Nephron progenitor cell (in vitro differentiated cells): ENCODE measurements around the gene NPC1.
A peak's percentile ranks its signal among the peaks of the same experiment; 100 is the strongest.
"Not testable (repeated sequence)": the region's sequence is repeated elsewhere in the genome, so short reads cannot be mapped to it uniquely, and the experiment has no call there.

ENCODE experiments used
- DNase-seq: peaks from one replicate; pipeline ENCODE4 v3.0.0; 2021
- H3K27ac Mint-ChIP-seq: 2 replicates; pipeline ENCODE4 v1.8.0; 2021; ENCODE audit warnings: mild to moderate bottlenecking, moderate library complexity, mixed read lengths
- H3K27me3 Mint-ChIP-seq: 2 replicates; pipeline ENCODE4 v1.8.0; 2021; ENCODE audit warnings: mild to moderate bottlenecking, low read depth, mixed read lengths; ENCODE audit not compliant: poor library complexity
- H3K36me3 Mint-ChIP-seq: 2 replicates; pipeline ENCODE4 v1.8.0; 2021; ENCODE audit warnings: low read depth, mixed read lengths
- H3K4me1 Mint-ChIP-seq: 2 replicates; pipeline ENCODE4 v1.8.0; 2021; ENCODE audit warnings: mixed read lengths
- H3K4me3 Mint-ChIP-seq: 2 replicates; pipeline ENCODE4 v1.8.0; 2021; ENCODE audit warnings: mild to moderate bottlenecking, moderate library complexity, mixed read lengths
- H3K9me3 Mint-ChIP-seq: 2 replicates; pipeline ENCODE4 v1.8.0; 2021; ENCODE audit warnings: mild to moderate bottlenecking, moderate library complexity, mixed read lengths
- TF ChIP-seq, protein P1 (sequence below): fragments of 200-600 bp; sonication (generic); IDR thresholded peaks from 2 replicates; pipeline ENCODE4 v1.5.0; 2021; ENCODE audit warnings: antibody characterized with exemption

Gene NPC1

DNA sequence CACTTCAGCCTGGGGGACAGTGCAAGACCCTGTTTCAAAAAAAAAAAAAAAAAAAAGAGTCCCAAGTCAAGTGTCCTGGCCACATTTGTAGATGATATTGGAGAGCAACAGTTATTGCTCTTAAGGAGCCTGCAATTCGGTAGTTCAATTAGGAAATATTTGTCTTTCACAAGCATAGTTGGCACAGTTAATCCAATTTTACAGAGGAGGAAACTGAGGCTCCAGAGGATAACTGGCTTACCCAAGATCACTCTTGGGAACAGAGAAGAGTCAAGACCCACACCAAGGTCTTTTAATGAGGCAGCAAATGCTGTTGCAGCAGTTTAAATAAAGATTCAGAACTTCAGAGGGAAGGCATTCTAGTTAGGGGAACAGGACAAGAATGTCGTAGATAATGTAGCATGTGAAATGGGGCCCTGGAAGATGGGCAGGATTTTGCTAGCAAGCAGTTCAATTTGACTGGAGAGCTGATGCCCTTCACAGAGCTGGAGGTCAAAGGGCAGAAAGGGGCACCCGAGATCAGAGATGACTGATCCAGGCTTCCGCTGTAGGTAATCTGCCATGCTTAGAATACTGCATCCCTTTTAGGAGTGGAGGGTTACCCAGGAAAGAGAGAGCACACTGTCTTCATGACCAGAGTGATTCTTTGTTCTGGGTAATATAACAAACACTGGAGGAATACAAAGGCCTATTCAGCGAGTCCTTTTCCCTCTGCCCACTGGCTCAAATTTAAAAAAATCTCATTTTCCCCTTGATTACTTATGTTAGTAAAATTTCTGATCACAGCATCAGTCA lies 3.0 kb downstream of the NPC1 start:
- Mint-ChIP-seq H3K27ac (no peak overlapping the region), H3K27me3 (no peaks in the 10 kb centered on the region), H3K4me1 (peaks cover 64% of the 10 kb centered on the region), H3K4me3 (no peak overlapping the region), H3K36me3 (peaks cover 16% of the 10 kb centered on the region), H3K9me3 (peaks cover 4% of the 10 kb centered on the region)
- TF ChIP-seq, protein P1, sequence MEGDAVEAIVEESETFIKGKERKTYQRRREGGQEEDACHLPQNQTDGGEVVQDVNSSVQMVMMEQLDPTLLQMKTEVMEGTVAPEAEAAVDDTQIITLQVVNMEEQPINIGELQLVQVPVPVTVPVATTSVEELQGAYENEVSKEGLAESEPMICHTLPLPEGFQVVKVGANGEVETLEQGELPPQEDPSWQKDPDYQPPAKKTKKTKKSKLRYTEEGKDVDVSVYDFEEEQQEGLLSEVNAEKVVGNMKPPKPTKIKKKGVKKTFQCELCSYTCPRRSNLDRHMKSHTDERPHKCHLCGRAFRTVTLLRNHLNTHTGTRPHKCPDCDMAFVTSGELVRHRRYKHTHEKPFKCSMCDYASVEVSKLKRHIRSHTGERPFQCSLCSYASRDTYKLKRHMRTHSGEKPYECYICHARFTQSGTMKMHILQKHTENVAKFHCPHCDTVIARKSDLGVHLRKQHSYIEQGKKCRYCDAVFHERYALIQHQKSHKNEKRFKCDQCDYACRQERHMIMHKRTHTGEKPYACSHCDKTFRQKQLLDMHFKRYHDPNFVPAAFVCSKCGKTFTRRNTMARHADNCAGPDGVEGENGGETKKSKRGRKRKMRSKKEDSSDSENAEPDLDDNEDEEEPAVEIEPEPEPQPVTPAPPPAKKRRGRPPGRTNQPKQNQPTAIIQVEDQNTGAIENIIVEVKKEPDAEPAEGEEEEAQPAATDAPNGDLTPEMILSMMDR: no peak
- peak; percentile 10 for DNase-seq

DNA sequence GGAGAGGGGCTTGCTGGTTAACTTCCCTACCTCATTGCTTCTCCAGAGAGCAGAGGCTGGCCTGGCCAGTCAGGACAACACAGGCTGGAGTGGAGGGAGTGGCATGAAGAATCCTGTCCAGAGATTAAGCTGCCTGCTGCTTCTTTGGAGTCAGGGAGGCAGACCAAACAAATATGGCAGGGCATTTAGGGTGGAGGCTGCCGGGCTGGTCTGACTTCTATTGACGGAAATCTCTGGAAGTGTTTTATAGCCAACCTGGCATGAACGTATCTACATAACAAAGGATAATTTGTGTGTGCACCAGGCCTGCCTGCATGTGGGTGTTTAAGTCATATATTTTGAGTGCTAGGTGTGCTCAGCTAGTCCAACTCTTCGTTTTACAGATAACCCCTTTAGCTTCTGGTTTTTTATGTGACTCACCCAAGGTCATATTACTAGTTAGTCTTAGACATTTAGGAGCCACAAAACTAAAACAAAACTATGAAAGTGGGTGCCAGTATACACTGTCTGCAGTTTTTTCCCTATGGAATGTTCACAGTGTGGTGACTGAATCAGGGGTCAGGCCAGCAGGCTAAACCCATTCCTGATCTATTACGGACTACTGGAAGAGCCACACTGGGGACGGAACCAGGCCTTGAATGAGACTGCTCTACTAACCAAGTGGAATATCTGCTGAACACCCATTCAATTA lies 5.5 kb downstream of the NPC1 start:
- Mint-ChIP-seq H3K4me3 (no peak overlapping the region), H3K4me1 (peaks cover 66% of the 10 kb centered on the region), H3K27me3 (no peaks in the 10 kb centered on the region), H3K9me3 (peaks cover 4% of the 10 kb centered on the region), H3K36me3 (peaks cover 26% of the 10 kb centered on the region), H3K27ac (peak overlapping the region; percentile 12)
- TF ChIP-seq, protein P1: no peak
- DNase-seq: no peak

DNA sequence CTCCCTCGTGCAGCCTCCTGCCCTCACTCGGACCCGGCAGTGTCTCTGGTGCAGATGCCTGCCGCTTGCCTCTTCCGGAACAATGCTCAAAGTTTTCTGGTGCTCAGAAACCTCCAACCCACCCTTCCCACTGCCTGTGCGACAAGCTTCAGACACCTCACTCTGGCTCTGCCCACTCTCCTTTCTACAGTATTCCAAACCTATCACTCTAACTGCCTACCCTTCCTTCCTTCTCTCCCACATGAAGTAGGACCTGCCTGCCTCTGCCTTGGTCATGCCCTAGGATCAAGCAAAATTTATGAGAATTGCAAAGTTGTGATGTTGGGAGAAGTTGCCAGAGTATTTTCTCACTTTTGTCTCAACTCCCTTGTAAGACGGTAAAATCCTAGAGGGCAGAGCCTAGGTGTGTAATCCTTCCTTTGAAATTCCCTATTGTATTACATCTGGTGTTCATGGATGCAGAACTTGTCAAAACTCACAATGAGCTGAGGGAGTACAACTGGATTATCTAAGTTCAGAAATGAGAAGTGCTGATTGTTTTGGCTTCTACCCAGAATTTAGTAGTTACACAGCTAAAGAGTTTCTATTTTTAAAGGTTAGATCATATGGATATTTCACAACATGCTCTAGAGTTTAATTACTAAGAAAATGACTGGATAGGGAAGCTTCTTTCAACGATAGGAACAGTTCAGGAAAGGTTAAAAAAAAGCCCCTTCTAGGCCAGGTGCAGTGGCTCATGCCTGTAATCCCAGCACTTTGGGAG lies 7.2 kb downstream of the NPC1 start:
- DNase-seq: no peak
- H3K4me1 Mint-ChIP-seq: peaks cover 59% of the 10 kb centered on the region
- TF ChIP-seq, protein P1: no peak
- peak overlapping the region; percentile 54 for H3K27ac Mint-ChIP-seq
- H3K36me3 Mint-ChIP-seq: peaks cover 32% of the 10 kb centered on the region
- no peaks in the 10 kb centered on the region for H3K27me3 Mint-ChIP-seq
- H3K9me3 Mint-ChIP-seq: peaks cover 4% of the 10 kb centered on the region
- H3K4me3 Mint-ChIP-seq: peak overlapping the region; percentile 4

DNA sequence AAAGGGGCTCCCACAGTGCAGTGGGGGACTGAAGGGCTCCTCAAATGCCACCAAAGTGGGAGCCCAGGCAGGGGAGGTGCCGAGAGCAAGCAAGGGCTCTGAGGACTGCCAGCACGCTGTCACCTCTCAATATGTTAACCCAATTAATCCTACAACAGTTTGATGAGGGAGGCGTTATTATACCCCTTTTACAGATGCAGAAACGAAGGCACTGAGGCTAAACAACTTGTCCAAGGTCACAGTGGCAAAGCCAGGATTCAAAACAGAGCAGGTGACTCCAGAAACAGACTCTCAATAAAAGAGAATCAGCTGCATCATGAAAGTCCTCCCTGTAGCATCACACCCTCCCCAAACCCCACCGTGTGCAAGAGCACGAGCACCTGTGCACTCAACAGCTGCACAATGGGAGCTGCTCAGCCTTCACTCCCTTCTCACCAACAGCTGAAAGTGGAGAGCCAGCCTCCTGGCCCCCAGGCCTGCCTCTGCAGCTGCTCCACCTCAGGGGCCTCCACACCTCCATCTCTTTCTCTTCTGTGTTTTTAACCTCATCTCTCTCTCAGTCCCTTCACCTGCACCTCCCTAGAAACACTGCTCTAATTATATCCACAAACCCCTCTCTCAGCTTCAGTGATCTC lies 8.1 kb downstream of the NPC1 start:
- TF ChIP-seq, protein P1: no peak
- no peak overlapping the region for H3K4me3 Mint-ChIP-seq
- no peak for DNase-seq
- peak overlapping the region; percentile 74 for H3K27ac Mint-ChIP-seq
- no peaks in the 10 kb centered on the region for H3K27me3 Mint-ChIP-seq
- H3K9me3 Mint-ChIP-seq: peaks cover 4% of the 10 kb centered on the region
- peaks cover 50% of the 10 kb centered on the region for H3K4me1 Mint-ChIP-seq
- peaks cover 32% of the 10 kb centered on the region for H3K36me3 Mint-ChIP-seq

DNA sequence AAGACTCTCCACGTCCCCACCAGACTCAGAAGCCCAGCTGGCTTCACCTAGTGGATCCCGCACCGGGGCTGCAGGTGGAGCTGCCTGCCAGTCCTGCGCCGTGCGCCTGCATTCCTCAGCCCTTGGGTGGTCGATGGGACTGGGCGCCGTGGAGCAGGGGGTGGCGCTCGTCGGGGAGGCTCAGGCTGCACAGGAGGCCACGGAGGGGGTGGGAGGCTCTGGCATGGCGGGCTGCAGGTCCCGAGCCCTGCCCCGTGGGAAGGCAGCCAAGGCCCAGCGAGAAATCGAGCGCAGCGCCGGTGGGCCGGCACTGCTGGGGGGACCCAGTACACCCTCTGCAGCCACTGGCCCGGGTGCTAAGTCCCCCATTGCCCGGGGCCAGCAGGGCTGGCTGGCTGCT lies 8.8 kb downstream of the NPC1 start:
- Mint-ChIP-seq H3K36me3 (peaks cover 32% of the 10 kb centered on the region), H3K4me1 (peaks cover 47% of the 10 kb centered on the region)
- DNase-seq, H3K27me3 Mint-ChIP-seq, H3K9me3 Mint-ChIP-seq, H3K27ac Mint-ChIP-seq, H3K4me3 Mint-ChIP-seq: not testable (repeated sequence)

DNA sequence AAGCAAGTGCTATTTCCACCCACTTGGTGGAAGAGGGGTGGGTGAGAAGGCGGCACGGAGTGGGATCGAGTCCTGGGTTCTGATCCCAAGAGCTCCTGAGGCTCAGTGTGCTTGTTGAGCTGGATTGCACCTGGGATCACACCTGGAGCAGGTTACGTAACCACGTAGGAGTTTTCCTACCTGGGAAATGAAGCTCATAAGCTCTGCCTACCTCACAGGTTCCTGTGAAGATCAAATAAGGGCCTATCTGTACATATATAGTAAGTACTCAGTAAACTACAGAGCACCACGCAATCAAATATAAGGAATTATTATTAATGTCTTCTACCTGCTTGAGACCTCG lies 11.0 kb downstream of the NPC1 start:
- DNase-seq: no peak
- Mint-ChIP-seq H3K27me3 (no peaks in the 10 kb centered on the region), H3K4me3 (no peak overlapping the region), H3K9me3 (peaks cover 4% of the 10 kb centered on the region), H3K4me1 (peaks cover 31% of the 10 kb centered on the region), H3K27ac (peak overlapping the region; percentile 19), H3K36me3 (peaks cover 27% of the 10 kb centered on the region)
- TF ChIP-seq, protein P1: no peak
